K562 (cell line): ENCODE data around the gene BAD. TPM values are rescaled to one million over a fixed set of nuclear protein-coding genes. Genes with fewer than 3 reads are reported as not detected.

Experiments
- CHD4 ChIP-seq: fragments of 200-600 bp; sonication (generic); IDR thresholded peaks from 3 replicates; pipeline ENCODE4 v1.6.1; 2012; ENCODE audit warnings: low read depth, mild to moderate bottlenecking, mixed read lengths, low read length, inconsistent platforms; ENCODE audit not compliant: insufficient read depth, insufficient replicate concordance, poor library complexity, severe bottlenecking
- E2F4 ChIP-seq: sonication (generic); formaldehyde crosslinking; IDR thresholded peaks from 2 replicates; pipeline ENCODE4 v1.8.0; 2022; ENCODE audit warnings: mild to moderate bottlenecking, low read depth, missing genetic modification reagents
- ELK1 ChIP-seq: sonication (generic); formaldehyde crosslinking; IDR thresholded peaks from 2 replicates; pipeline ENCODE4 v1.8.1; 2022; ENCODE audit warnings: missing genetic modification reagents
- EP300 ChIP-seq: IDR thresholded peaks from 2 replicates; pipeline ENCODE4 v1.6.1; 2012; ENCODE audit warnings: low read length, improper control_type of control experiment
- HCFC1 ChIP-seq: IDR thresholded peaks from 2 replicates; pipeline ENCODE4 v1.6.1; 2012; ENCODE audit warnings: low read depth, low read length, improper control_type of control experiment
- IRF2 ChIP-seq: sonication (generic); formaldehyde crosslinking; IDR thresholded peaks from 2 replicates; pipeline ENCODE4 v1.8.1; 2022; ENCODE audit warnings: mild to moderate bottlenecking, missing genetic modification reagents
- IRF9 ChIP-seq: fragments of 450-650 bp; IDR thresholded peaks from 2 replicates; pipeline ENCODE4 v1.6.1; 2016; ENCODE audit warnings: missing biosample characterization, missing genetic modification characterization
- NEUROD1 ChIP-seq: fragments of 150-350 bp; IDR thresholded peaks from 2 replicates; pipeline ENCODE4 v1.6.1; 2014; ENCODE audit warnings: borderline replicate concordance, low read length, low read depth; ENCODE audit not compliant: partially characterized antibody
- POLR2A ChIP-seq: fragments of 450-650 bp; conservative IDR thresholded peaks from 2 replicates; pipeline ENCODE4 v1.6.1; 2016
- ZBTB40 ChIP-seq, 2 experiments: fragments of 450-650 bp in 1 of 2; sonication (generic) in 1 of 2; formaldehyde crosslinking in 1 of 2; IDR thresholded peaks; 2 replicates each; pipeline versions ENCODE4 v1.7.1 to v1.9.0; 2016 to 2022; ENCODE audit warnings: inconsistent platforms in 1 of 2, mild to moderate bottlenecking in 1 of 2, missing genetic modification reagents in 1 of 2
- ZNF384 ChIP-seq: IDR thresholded peaks from 2 replicates; pipeline ENCODE4 v1.6.1; 2012; ENCODE audit warnings: low read depth, low read length, improper control_type of control experiment
- ZNF436 ChIP-seq: fragments of 250-450, 450-650 bp; sonication (Bioruptor Pico); formaldehyde crosslinking; IDR thresholded peaks from 2 replicates; pipeline ENCODE4 v1.7.0; 2020; ENCODE audit warnings: mild to moderate bottlenecking
- polyA plus RNA-seq, 8 experiments: library from polyadenylated mRNA; depleted of rRNA in 4 of 8; stranded (reverse) in 5 of 8; unstranded in 3 of 8; fragments of >200 nt; fragmentation: Nextera tagmentation in 2 of 8; fragmentation: Illumina TruSeq in 1 of 8; extraction: Ambion mirVana in 2 of 8; extraction: Trizol in 1 of 8; gene quantifications; 2 replicates each; pipeline versions ENCODE4 v1.2.1 to v1.2.3, GENCODE V29; 2011 to 2014; ENCODE audit warnings: inconsistent platforms in 1 of 8, missing spikeins in 1 of 8
- total RNA-seq, 7 experiments: library from RNA; depleted of rRNA in 6 of 7; stranded (reverse); fragments of >200 nt in 6 of 7; fragmentation: Illumina TruSeq in 2 of 7; extraction: Trizol in 2 of 7; gene quantifications; 2 replicates each; pipeline versions ENCODE4 v1.2.1 to v1.2.3, GENCODE V29; 2011 to 2021; ENCODE audit warnings: low replicate concordance in 1 of 7

Gene BAD
- total and polyA plus RNA-seq, 9 of the 15 experiments (the other 6 are each of a cell fraction or from before 2014, with no cell fraction given), result 0.61 to 45.6 (median 11.8) TPM

- TF ChIP-seq HCFC1 (peak; percentile 95), ZNF384 (no peak; the same call in 1 of the 2 replicates), IRF9 (0 out of 2 replicates have a peak, but pooled peaks have one; percentile 6), ELK1 (CRISPR knock-in tag) (no peak), IRF2 (CRISPR knock-in tag) (no peak), NEUROD1 (no peak), ZBTB40 (IDR thresholded peaks at IDR 0.05) (peak; percentile 78), ZBTB40 (CRISPR knock-in tag; IDR thresholded peaks at IDR 0.05) (no peak), E2F4 (no peak), EP300 (peak; percentile 24), ZNF436 (CRISPR knock-in tag) (no peak), POLR2A (peak; percentile 90), CHD4 (no peak)
Measured at GRCh38 chr11:64246871-64247728, 37.4 kb downstream of the BAD start, which contains the start of gene PPP1R14B (continued).
